Uterus (tissue), 4 donors: ENCODE data around the gene LCK. TPM values are rescaled to one million over a fixed set of nuclear protein-coding genes. Genes with fewer than 3 reads are reported as not detected.

Source experiments
- DNase-seq, 2 donors: peaks; one replicate each; pipeline ENCODE4 v3.0.0-alpha.2; 2019 to 2020
- H3K27ac ChIP-seq, 2 donors: fragments of 200-600 bp; sonication (generic); 1 replicate in 1 of 2; 2 replicates in 1 of 2; pipeline ENCODE4 v1.5.1; 2016 to 2018
- H3K27me3 ChIP-seq, 2 donors: fragments of 200-600 bp; sonication (generic); one replicate each; pipeline ENCODE4 v1.5.1; 2018 to 2019; ENCODE audit warnings: control low read depth in 1 of 2
- H3K36me3 ChIP-seq, 2 donors: fragments of 200-600 bp; sonication (generic); one replicate each; pipeline ENCODE4 v1.5.1; 2019; ENCODE audit warnings: control low read depth in 1 of 2
- H3K4me1 ChIP-seq, 2 donors: fragments of 200-600 bp; sonication (generic); one replicate each; pipeline ENCODE4 v1.5.1; 2018 to 2019; ENCODE audit warnings: control low read depth in 1 of 2
- H3K4me3 ChIP-seq, 2 donors: fragments of 200-600 bp; sonication (generic); 1 replicate in 1 of 2; 2 replicates in 1 of 2; pipeline ENCODE4 v1.5.1; 2018 to 2019; ENCODE audit warnings: mild to moderate bottlenecking in 1 of 2
- H3K9me3 ChIP-seq, 2 donors: fragments of 200-600 bp; sonication (generic); one replicate each; pipeline ENCODE4 v1.5.1; 2019; ENCODE audit warnings: control low read depth in 1 of 2
- POLR2A ChIP-seq, 2 donors: fragments of 450-650 bp; IDR thresholded peaks; one replicate each; pipeline ENCODE4 v1.6.1; 2016; ENCODE audit warnings: antibody characterized with exemption in 2 of 2, mild to moderate bottlenecking in 1 of 2, moderate library complexity in 1 of 2
- intact Hi-C: fragments of 100-400 bp; cut with DNase I; formaldehyde crosslinking; loops from one replicate; pipeline ENCODE4 v1.15.1; 2023; ENCODE audit warnings: low total_unique reads
- total RNA-seq, 4 donors: library from RNA; depleted of rRNA in 3 of 4; stranded (reverse); fragments of >200 nt in 3 of 4; gene quantifications; one replicate each; pipeline versions ENCODE4 v1.1.0 to v1.2.4, GENCODE V29; 2014 to 2023
- TF ChIP-seq, protein P1 (sequence below), 4 experiments: fragments of 200-600 bp in 2 of 4; fragments of 450-650 bp in 2 of 4; sonication (generic) in 2 of 4; IDR thresholded peaks; one replicate each; pipeline ENCODE4 v1.5.1; 2016 to 2019; ENCODE audit warnings: antibody characterized with exemption in 4 of 4, mild to moderate bottlenecking in 2 of 4, moderate library complexity in 1 of 4
- donor health status: DM: yes; HTN: yes; CAD: no.

LCK gene
- total RNA-seq, 4 donors from 2014 or later: 0.26 to 2.0 (median 1.4) TPM

- no peak overlapping the region for H3K4me3 ChIP-seq
- no peak for DNase-seq
- H3K27ac ChIP-seq: no peak overlapping the region
- H3K27me3 ChIP-seq: no peaks in the 10 kb centered on the region
- TF ChIP-seq, protein P1, sequence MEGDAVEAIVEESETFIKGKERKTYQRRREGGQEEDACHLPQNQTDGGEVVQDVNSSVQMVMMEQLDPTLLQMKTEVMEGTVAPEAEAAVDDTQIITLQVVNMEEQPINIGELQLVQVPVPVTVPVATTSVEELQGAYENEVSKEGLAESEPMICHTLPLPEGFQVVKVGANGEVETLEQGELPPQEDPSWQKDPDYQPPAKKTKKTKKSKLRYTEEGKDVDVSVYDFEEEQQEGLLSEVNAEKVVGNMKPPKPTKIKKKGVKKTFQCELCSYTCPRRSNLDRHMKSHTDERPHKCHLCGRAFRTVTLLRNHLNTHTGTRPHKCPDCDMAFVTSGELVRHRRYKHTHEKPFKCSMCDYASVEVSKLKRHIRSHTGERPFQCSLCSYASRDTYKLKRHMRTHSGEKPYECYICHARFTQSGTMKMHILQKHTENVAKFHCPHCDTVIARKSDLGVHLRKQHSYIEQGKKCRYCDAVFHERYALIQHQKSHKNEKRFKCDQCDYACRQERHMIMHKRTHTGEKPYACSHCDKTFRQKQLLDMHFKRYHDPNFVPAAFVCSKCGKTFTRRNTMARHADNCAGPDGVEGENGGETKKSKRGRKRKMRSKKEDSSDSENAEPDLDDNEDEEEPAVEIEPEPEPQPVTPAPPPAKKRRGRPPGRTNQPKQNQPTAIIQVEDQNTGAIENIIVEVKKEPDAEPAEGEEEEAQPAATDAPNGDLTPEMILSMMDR (IDR thresholded peaks at IDR 0.05): no peak
- TF ChIP-seq POLR2A (IDR thresholded peaks at IDR 0.05): no peak
- no peaks in the 10 kb centered on the region for H3K9me3 ChIP-seq
- H3K4me1 ChIP-seq: no peaks in the 10 kb centered on the region
- no peaks in the 10 kb centered on the region for H3K36me3 ChIP-seq
- intact Hi-C loops: no loop called here
Observed at GRCh38 chr1:32327204-32327603, 76.1 kb downstream of the LCK start.

DNA sequence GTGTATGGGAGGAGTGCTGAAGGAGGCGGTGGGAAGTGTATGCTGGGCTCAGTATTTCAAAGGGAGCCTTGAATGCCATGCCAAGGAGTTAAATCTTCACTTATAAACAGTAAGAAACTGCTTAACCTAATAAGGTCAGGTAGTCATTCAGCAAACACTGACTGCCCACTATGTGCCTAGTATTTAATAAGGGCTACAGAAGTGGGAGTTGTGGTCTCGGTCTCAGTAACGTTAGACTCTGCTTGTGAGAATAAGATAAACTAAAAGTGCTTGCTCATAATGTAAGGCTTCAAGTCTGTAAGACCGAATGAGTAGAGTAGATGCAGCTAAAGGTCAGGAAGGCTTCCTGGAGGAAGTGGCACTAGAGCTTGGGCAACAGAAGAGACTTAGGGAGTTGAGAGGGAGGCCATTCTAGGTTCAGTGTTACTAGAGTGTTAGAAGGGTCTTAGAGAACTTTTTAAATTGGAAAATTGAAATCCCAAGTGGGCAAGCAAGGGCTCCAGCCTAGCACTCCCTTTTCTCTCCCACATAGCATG lies 78.9 kb downstream of the LCK start:
- TF ChIP-seq POLR2A (IDR thresholded peaks at IDR 0.05): no peak
- TF ChIP-seq, protein P1 (IDR thresholded peaks at IDR 0.05): no peak
- H3K36me3 ChIP-seq: no peaks in the 10 kb centered on the region

GRCh38 chr1:32330558-32331151 lies 79.6 kb downstream of the LCK start:
- H3K27me3 ChIP-seq: no peaks in the 10 kb centered on the region
- intact Hi-C loops: no loop called here
- no peaks in the 10 kb centered on the region for H3K36me3 ChIP-seq
- no peak overlapping the region for H3K4me3 ChIP-seq
- peaks cover 0 to 4% of the 10 kb centered on the region in 2 donors for H3K4me1 ChIP-seq
- TF ChIP-seq POLR2A (IDR thresholded peaks at IDR 0.05): no peak
- TF ChIP-seq, protein P1 (IDR thresholded peaks at IDR 0.05): no peak
- H3K27ac ChIP-seq: no peak overlapping the region
- DNase-seq: no peak
- no peaks in the 10 kb centered on the region for H3K9me3 ChIP-seq

More for the DNA sequence above, 78.9 kb downstream of the LCK start:
- intact Hi-C loops: no loop called here
- H3K27ac ChIP-seq: no peak overlapping the region
- H3K4me1 ChIP-seq: peaks cover 0 to 4% of the 10 kb centered on the region in 2 donors
- H3K9me3 ChIP-seq: no peaks in the 10 kb centered on the region
- H3K27me3 ChIP-seq: no peaks in the 10 kb centered on the region
- DNase-seq: no peak
- H3K4me3 ChIP-seq: no peak overlapping the region

- Histone ChIP-seq H3K4me1 (peaks cover 0 to 4% of the 10 kb centered on the region in 2 donors), H3K4me3 (no peak overlapping the region), H3K27ac (no peak overlapping the region), H3K9me3 (no peaks in the 10 kb centered on the region), H3K36me3 (no peaks in the 10 kb centered on the region), H3K27me3 (no peaks in the 10 kb centered on the region)
- TF ChIP-seq, protein P1 (IDR thresholded peaks at IDR 0.05): no peak
- TF ChIP-seq POLR2A (IDR thresholded peaks at IDR 0.05): no peak
- DNase-seq: no peak
- intact Hi-C loops: no loop called here
Observed at GRCh38 chr1:32331549-32331948, 80.5 kb downstream of the LCK start.

GRCh38 chr1:32332290-32333079 lies 81.4 kb downstream of the LCK start:
- Histone ChIP-seq H3K4me1 (peaks cover 0 to 4% of the 10 kb centered on the region in 2 donors), H3K36me3 (no peaks in the 10 kb centered on the region), H3K9me3 (no peaks in the 10 kb centered on the region), H3K27me3 (no peaks in the 10 kb centered on the region), H3K4me3 (no peak overlapping the region), H3K27ac (no peak overlapping the region)
- intact Hi-C loops: no loop called here
- TF ChIP-seq, protein P1 (IDR thresholded peaks at IDR 0.05): no peak
- no peak for TF ChIP-seq POLR2A (IDR thresholded peaks at IDR 0.05)
- no peak for DNase-seq
